ENCODE measurements around the gene TOP1.

The TOP1 gene

DNA sequence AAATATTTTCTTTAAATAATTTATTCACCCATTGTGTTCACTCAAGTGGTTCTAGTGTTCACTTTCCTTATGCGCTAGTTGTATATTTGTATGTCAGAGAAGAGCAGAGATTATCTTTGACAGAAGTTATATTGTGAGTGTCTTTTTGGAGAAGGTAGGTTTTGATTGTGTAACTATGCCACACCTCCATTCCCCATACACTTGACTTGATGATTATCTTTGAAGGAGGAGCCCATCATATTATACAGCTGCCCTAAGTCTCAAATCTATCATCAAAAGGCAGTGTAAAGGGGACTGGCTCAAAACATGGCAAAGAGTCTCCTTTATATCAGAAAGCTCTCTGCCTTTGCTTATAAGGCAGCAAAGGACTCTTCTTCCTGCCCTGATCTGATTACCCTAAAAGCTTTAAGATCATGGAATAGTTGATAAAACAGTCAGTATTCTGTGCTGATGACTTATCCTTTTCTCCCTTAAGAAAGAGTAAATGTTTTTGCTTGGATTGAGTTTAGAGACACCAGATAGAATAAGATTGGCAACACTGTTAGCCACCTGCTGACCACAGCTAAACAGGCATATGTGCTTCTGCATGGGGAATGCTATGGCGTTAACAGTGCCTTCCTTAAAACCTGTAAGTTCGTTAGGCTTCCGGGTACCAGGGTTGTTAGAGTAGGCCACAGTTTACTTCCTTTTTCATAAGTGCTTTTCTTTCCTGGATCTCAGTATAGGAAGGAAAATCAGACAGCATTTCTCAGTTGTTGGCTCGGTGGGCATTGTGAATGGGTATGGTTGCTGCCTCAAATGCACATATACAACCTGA is 22.6 kb downstream of the TOP1 start:
- DNase-seq (ENCODE audit: low read depth): no peak
- H3K4me3 ChIP-seq (ENCODE audit: low read depth, low read length): no peak overlapping the region

DNA sequence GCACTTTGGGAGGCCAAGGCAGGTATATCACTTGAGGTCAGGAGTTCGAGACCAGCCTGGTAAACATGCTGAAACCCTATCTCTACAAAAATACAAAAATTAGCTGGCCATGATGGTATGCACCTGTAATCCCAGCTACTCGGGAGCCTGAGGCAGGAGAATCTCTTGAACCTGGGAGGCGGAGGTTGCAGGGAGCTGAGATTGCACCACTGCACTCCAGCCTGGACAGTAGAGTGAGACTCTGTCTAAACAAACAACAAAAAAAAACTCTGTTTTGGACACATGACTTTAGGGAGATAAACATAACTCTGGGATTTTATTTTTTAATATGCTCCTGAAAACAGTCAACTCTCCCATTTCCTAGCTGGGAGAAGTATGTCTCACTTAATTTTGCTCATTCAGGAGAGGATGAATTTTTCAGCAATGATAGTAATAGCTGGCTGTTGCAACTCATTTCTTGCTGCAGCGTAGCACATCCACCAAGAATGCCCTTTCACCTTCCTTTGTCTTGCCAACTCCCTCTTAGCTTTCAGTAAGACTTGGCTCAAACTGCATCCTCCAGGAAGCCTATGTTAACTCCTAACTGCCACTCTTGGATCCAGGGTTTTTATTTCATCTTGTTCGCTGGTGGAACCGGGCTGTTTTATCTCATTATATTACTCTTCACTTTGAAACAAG is 24.3 kb downstream of the TOP1 start:
- DNase-seq (ENCODE audit: low read depth): peak; percentile 71
- H3K4me3 ChIP-seq (ENCODE audit: low read depth, low read length): no peak overlapping the region

DNA sequence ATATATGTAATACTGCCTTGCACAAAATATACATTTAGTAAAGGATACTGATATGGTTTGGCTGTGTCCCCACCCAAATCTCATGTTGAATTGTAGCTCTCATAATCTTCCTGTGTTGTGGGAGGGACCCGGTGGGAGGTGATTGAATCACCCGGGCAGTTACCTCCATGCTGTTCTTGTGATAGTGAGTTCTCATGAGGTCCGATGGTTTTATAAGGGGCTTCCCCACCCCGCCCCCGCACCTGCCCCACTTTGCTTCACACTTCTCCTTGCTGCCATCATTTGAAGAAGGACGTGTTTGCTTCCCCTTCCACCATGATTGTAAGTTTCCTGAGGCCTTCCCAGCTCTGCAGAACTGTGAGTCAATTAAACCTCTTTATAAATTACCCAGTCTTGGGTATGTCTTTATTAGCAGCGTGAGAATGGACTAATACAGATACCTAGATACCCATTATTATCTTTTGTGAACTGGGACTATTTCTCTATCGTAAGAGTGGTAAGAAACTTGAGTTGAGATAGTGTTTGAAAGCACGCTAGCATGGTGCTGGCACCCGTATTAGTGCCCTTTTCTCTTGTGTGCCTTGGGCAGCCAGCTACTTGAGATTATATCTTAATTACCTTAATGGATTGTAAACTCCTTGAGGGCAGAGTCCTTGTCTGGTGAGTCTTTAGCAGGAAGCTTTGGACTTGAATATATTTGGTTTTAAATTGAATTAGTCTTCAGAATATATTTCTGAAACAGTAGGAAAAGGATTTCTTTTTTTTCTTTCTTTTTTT is 25.6 kb downstream of the TOP1 start:
- no peak for DNase-seq (ENCODE audit: low read depth)
- H3K4me3 ChIP-seq (ENCODE audit: low read depth, low read length): no peak overlapping the region

DNA sequence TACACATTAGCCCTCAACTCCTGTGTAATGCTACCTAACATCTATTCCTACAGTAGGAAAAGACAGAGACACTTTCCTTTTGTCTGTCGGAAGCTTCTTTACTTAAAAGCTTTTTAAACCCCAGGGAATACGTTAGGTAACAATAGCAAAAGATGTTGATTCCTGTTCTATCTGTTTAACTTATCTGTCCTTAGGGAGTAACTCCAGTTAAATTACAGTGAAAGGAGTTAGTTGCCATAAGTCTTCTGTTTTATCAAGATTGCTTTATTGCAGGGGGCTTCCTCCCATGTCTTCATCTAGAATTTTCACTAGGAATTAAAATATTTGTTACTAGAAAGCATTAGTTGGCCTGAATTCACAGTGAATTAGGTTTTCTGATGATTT is 26.2 kb downstream of the TOP1 start:
- H3K4me3 ChIP-seq (ENCODE audit: low read depth, low read length): no peak overlapping the region
- DNase-seq (ENCODE audit: low read depth): no peak

DNA sequence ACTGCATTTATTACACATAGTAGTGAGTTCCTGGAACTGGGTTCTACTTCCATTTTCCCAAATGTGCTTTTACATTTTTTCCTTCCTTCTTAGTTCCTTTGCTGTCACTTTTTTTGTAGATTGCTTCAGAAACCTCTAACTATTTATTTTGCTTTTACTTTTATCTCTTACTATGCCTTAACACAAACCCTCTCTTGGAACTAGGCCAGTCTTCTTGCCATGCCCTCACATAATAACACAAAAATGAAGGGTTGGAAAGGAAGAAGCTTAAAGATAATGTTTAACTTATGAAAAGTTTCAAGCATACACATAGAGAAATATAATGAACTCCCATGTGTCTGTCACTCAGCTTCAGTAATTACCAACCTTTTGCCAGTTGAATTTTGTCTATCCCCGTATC is 27.1 kb downstream of the TOP1 start:
- H3K4me3 ChIP-seq (ENCODE audit: low read depth, low read length): no peak overlapping the region
- DNase-seq (ENCODE audit: low read depth): no peak

DNA sequence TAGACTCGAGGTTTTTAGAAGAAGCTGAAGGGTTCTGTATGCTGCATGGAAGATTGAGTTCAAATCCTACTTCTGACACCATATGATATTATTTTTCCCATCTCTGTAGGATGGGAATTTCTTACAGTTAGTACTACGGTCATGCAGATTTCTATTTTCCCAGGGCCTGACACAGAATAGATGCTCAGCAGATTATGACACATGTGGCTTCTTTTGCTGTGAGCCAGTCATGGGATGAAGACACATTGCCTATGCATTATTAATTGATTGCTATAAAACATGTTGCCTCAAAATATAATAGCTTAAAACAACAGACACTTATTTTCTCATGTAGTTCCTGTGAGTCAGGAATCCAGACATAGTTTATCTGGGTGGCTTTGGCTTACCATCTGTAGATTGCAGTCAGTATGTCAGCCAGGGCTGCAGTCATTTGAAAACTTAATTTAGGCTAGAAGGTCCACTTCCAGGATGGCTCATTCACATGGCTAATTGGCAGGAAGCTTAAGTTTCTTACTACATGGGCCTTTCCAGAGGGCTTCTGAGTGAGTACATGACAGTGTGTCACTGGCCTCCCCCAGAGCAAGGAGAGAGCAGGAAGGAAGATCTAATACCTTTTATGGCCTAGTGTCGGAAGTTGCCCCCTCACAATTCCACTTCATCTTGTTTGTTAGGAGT is 29.5 kb downstream of the TOP1 start:
- no peak overlapping the region for H3K4me3 ChIP-seq (ENCODE audit: low read depth, low read length)
- DNase-seq (ENCODE audit: low read depth): peak; percentile 84

DNA sequence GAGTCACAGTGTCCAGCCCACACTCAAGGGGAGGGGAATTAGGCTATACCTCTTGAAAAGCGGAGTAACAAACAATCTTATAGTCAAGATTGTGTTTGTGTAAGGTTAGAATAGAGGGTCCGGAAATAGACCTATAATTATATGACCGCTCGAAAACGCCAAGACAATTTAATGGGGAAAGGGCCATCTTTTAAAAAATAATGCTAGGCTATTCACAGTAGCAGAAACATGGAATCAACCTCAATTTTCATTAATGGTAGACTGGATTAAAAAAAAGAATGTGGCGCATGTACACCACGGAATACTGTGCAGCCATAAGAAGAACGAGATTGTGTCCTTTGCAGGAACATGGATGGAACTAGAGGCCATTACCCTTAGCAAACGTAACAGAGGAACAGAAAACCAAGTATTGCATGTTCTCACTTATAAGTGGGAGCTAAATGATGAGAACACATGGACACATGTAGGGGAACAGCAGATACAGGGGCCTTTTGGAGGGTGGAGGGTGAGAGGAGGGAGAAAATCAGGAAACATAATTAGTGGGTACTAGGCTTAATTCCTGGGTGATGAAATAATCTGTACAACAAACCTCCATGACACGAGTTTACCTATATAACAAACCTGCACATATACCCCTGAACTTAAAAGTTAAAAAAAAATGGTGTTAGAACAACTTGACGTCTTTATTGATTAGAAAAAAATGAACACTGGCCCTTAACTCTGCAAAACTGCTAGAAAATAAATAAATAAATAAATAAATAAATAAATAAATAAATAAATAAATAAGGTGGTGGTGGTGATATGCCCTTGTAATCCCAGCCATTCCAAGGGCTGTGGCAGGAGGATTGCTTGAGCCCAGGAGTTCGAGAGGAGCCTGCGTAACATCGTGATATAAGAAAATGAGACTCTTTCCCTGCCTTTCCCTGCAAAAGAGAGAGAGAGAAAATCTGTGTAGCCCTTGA is 30.3 kb downstream of the TOP1 start:
- no peak overlapping the region for H3K4me3 ChIP-seq (ENCODE audit: low read depth, low read length)
- DNase-seq (ENCODE audit: low read depth): no peak

DNA sequence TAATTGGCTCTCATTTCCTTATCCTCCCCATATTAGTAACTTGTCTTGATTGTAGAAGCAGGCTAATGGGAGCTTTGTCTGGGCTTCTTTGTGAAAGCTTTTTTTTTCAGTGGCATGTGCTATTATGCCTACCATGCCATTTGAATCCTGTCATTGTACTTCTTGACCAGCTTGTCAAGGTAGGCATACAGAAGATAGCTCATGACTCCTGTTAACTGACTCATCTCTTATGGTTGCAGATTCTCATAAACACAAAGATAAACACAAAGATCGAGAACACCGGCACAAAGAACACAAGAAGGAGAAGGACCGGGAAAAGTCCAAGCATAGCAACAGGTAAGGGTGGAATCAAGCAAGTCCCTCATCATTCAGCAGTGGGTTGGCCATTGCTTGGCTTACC is 32.5 kb downstream of the TOP1 start:
- no peak overlapping the region for H3K4me3 ChIP-seq (ENCODE audit: low read depth, low read length)
- no peak for DNase-seq (ENCODE audit: low read depth)

DNA sequence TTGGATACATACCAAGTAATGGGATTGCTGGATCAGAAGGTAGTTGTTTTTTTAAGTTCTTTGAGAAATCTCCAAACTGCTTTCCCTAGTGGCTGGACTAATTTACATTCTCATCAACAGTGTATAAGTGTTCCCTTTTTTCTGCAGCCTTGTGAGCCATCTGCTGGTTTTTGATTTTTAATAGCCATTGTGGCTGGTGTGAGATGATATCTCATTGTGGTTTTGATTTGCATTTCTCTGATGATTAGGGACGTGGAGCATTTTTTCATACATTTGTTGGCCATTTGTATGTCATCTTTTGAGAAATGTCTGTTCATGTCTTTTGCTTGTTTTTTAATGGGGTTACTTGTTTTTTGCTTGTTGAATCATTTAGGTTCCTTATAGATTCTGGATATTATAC is 34.8 kb downstream of the TOP1 start:
- no peak overlapping the region for H3K4me3 ChIP-seq (ENCODE audit: low read depth, low read length)
- no peak for DNase-seq (ENCODE audit: low read depth)

DNA sequence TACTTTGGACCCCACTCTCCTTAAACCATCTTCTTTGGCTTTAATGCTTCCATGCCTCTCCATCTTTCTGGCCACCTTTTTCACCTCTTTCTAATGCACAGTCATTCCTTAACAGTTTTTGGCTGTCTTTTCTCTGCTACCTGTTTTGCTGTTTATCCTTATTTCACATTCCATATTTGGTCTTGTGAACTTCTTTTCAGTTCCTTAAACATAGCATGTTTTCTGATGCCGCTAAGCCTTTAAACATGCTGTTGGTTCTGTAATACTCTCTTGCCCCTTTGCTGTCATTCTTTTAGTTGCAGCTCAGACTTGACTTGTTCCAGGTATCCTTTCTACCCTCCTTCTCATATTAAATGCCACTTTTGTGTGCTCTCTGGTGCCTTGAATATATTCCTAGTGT is 35.8 kb downstream of the TOP1 start:
- H3K4me3 ChIP-seq (ENCODE audit: low read depth, low read length): no peak overlapping the region

DNA sequence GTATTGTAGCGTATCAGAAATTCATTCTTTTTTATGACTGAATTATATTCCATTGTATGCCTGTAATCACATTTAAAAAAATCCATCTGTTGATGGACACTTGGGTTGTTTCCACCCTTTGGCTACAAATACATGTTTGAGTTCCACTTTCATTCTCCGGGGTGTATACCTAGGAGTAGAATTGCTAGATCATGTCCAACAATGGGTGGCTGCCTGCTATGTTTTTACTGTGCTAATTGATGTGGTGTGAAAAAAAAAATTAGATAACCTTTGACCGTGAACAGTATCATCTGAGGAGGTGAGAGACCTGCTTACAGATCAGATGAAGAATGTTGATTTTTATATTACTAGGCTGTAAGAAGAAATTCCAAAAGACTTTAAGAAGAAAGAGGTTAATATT is 37.1 kb downstream of the TOP1 start:
- no peak for DNase-seq (ENCODE audit: low read depth)
- H3K4me3 ChIP-seq (ENCODE audit: low read depth, low read length): no peak overlapping the region

More for the DNA sequence above, 35.8 kb downstream of the TOP1 start:
- no peak for DNase-seq (ENCODE audit: low read depth)

DNA sequence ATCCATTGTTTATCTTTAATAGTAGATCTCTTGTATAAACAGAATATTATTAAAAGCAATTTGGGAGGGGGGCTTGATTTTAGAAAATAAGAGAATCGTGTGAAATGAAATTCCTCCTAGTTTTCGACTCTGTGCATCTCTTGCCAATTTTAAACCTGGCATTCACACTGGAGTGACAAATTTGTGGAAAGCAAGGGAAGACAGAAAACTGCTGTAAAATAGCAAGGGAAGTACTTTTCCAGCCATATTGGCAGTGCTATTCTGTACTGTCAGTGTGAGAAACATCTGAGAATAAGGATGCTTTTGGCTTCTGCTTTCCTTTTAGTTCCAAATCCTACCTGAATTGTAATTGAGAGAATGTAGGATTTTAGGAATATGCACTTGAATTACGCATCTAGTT is 40.2 kb downstream of the TOP1 start:
- H3K4me3 ChIP-seq (ENCODE audit: low read depth, low read length): no peak overlapping the region
- no peak for DNase-seq (ENCODE audit: low read depth)

DNA sequence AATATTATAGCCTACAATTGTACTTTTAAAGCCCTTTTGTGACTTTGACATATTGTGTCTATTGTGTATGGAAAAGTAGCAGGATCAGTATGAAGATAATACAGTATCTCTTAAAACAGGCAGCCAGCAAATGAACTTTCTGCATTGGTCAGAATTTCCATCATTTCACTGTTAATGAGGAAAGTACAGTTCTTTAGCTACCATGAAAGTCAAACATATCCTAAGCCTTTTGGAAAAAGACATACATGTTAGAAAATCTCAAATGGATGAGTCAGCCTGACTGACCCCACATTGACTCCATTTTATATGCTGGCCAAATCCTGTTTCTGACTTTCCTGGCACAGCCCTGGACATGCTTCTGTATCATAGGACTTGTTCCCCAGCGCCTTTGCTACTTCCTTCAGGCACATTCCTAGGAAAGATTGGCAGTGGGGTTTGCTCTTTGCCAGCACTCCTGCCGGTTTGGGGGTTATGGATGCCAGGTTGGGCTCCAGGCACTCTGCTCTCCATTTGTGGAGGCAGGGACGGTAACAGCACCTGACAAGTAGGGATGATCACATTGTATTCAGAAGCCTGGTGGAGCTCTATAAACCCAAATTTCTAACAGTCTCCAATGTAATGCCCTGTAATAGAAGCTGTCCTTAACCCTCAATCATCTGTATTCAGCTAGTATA is 43.7 kb downstream of the TOP1 start:
- no peak overlapping the region for H3K4me3 ChIP-seq (ENCODE audit: low read depth, low read length)
- DNase-seq (ENCODE audit: low read depth): peak; percentile 67

DNA sequence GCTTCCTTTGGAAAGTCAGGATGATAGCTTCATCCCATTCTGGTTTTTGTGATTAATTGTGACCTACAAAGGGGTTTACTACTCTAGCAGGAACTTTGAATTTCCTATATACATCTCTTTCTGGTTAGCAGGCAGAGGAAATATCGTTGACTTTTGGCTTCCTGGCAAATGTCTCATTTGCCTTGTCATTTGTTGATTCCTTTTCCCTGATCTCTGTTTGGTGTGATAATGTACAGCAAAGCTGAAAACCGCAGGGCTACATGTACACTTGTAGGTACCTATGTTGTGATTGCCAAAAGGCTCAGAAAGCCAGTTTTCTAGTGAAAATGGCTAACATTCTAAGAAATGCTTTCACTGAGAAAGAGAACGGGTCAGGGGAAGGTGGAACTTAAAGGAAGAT is 44.3 kb downstream of the TOP1 start:
- DNase-seq (ENCODE audit: low read depth): no peak
- H3K4me3 ChIP-seq (ENCODE audit: low read depth, low read length): no peak overlapping the region

DNA sequence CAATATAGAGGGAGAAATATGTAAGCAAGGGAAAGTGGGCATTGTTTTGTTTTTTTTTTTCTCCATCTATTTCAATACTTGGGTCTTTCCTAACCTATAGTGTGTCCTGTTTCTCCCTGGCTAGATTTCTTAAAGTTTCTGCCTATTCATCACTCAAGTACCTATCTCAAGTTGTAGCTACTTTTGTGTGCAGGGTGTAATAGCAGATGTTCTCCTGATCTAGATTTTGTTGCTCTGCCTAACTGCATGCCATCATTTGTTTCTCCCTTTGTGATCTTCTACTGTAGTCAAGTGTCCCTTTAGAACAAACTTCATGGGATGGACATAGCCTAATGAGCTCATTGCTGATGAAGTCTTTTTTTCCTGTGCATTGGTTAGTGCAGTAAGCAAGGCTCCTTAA is 45.8 kb downstream of the TOP1 start:
- H3K4me3 ChIP-seq (ENCODE audit: low read depth, low read length): no peak overlapping the region
- no peak for DNase-seq (ENCODE audit: low read depth)

DNA sequence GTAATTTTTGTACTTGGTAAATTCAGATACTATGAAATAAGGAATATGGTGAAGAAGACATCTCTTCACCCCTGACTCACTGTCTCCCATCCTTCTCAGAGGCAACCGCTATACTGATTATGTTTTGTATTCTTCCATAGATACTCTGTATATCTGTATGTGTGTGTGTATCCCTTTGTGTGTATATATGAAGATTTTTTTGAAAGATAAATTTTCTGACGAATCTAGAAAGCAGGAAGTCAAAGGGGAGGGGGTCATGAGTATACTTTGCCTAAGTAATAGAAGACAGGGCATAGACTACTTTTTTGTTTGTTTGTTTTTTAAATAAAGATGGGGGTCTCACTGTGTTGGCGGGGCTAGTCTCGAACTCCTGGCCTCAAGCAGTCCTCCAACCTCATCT is 48.2 kb downstream of the TOP1 start:
- H3K4me3 ChIP-seq (ENCODE audit: low read depth, low read length): no peak overlapping the region
- no peak for DNase-seq (ENCODE audit: low read depth)

DNA sequence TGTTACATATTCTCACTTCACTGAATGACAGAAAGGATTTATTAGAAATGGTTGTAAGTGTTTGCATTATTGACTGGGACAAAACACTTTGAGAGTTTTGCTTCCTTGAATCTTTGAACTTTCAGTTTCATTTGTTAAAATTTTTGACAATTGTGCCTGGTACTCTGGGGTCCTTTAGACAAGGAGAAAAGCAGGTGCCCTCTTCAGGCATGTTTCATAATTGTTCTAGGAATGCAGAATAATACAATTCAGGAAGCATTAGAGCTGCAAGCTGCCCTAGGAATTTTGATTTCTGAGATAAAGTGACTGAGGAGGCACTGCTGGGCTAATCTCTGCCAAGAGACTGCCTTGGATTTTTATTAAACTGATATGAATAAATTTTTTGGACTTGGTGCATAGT is 49.7 kb downstream of the TOP1 start:
- no peak for DNase-seq (ENCODE audit: low read depth)
- no peak overlapping the region for H3K4me3 ChIP-seq (ENCODE audit: low read depth, low read length)

DNA sequence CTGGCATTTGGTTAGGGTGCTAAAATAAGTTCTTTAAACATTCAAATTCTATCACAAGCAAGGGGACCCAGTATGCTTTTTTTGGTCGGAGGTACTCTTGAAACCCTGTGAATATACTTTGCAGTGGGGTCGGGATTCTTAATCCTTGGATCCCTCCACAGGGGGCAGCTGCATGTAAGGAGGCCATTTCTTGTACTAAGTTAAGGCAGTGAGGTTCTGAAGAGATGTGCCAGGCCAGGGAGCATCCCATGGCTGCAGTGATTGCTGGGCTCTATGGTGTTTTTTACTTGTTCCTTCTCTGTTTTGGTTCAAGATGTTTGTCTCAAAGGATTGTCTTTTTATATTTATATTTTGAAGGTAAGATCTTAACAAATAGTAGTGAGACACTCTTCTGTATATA is 50.4 kb downstream of the TOP1 start:
- no peak overlapping the region for H3K4me3 ChIP-seq (ENCODE audit: low read depth, low read length)
- DNase-seq (ENCODE audit: low read depth): no peak
